Dendritic cell treated with granulocyte-macrophage colony-stimulating factor and Interleukin-4, amounts not matched to agents 40 ng/mL and 50 ng/mL, for 4 days (primary cell): ENCODE data around the gene CXXC5.

Experiments
- H3K27ac Mint-ChIP-seq: one replicate; pipeline ENCODE4 v1.8.0; 2022; ENCODE audit warnings: mild to moderate bottlenecking, mixed read lengths
- H3K27me3 Mint-ChIP-seq: one replicate; pipeline ENCODE4 v1.8.0; 2022; ENCODE audit warnings: mild to moderate bottlenecking, mixed read lengths
- H3K36me3 Mint-ChIP-seq: one replicate; pipeline ENCODE4 v1.8.0; 2022; ENCODE audit warnings: low read depth, mixed read lengths
- H3K4me1 Mint-ChIP-seq: one replicate; pipeline ENCODE4 v1.8.0; 2022; ENCODE audit warnings: low read depth, mixed read lengths
- H3K4me3 Mint-ChIP-seq: one replicate; pipeline ENCODE4 v1.8.0; 2022; ENCODE audit warnings: mild to moderate bottlenecking, moderate library complexity, mixed read lengths
- H3K9me3 Mint-ChIP-seq: one replicate; pipeline ENCODE4 v1.8.0; 2022; ENCODE audit warnings: mixed read lengths
- intact Hi-C: fragments of 100-400 bp; cut with micrococcal nuclease; formaldehyde crosslinking; loops from one replicate; pipeline ENCODE4 v1.15.0; 2022

Gene CXXC5

GRCh38 chr5:139660105-139660922 is 12.2 kb downstream of the CXXC5 start:
- peaks cover 8% of the 10 kb centered on the region for H3K36me3 Mint-ChIP-seq
- H3K27ac Mint-ChIP-seq = peak overlapping the region; percentile 34
- intact Hi-C loops = no loop called here
- peaks cover 94% of the 10 kb centered on the region for H3K4me1 Mint-ChIP-seq
- H3K27me3 Mint-ChIP-seq = peaks cover 9% of the 10 kb centered on the region
- peak overlapping the region; percentile 48 for H3K4me3 Mint-ChIP-seq
- H3K9me3 Mint-ChIP-seq = no peaks in the 10 kb centered on the region

GRCh38 chr5:139660923-139661814 is 13.0 kb downstream of the CXXC5 start:
- H3K9me3 Mint-ChIP-seq = no peaks in the 10 kb centered on the region
- H3K27me3 Mint-ChIP-seq = peaks cover 7% of the 10 kb centered on the region
- H3K4me1 Mint-ChIP-seq = peaks cover 94% of the 10 kb centered on the region
- peaks cover 15% of the 10 kb centered on the region for H3K36me3 Mint-ChIP-seq
- peak overlapping the region; percentile 69 for H3K27ac Mint-ChIP-seq
- peak overlapping the region; percentile 17 for H3K4me3 Mint-ChIP-seq
- intact Hi-C loops = no loop called here

GRCh38 chr5:139662617-139663016 is 14.5 kb downstream of the CXXC5 start:
- Mint-ChIP-seq H3K4me1 (peaks cover 97% of the 10 kb centered on the region), H3K9me3 (no peaks in the 10 kb centered on the region), H3K36me3 (peaks cover 22% of the 10 kb centered on the region), H3K27me3 (peaks cover 7% of the 10 kb centered on the region), H3K4me3 (no peak overlapping the region), H3K27ac (peak overlapping the region; percentile 48)
- intact Hi-C loops = no loop called here

- H3K9me3 Mint-ChIP-seq = no peaks in the 10 kb centered on the region
- H3K27me3 Mint-ChIP-seq = peaks cover 7% of the 10 kb centered on the region
- peaks cover 22% of the 10 kb centered on the region for H3K36me3 Mint-ChIP-seq
- H3K4me1 Mint-ChIP-seq = peaks cover 96% of the 10 kb centered on the region
- peak overlapping the region; percentile 72 for H3K27ac Mint-ChIP-seq
- H3K4me3 Mint-ChIP-seq = no peak overlapping the region
- intact Hi-C loops = loop anchor here (2.0 kb wide), 1 partner anchor 15 kb away; the partner anchor contains the start of gene CXXC5
Measured at GRCh38 chr5:139663207-139664085, 15.3 kb downstream of the CXXC5 start.

- intact Hi-C loops = loop anchor here (2.0 kb wide), 1 partner anchor 15 kb away; the partner anchor contains the start of gene CXXC5
- Mint-ChIP-seq H3K27me3 (peaks cover 2% of the 10 kb centered on the region), H3K4me3 (peak overlapping the region; percentile 37), H3K9me3 (no peaks in the 10 kb centered on the region), H3K36me3 (peaks cover 22% of the 10 kb centered on the region), H3K4me1 (peaks cover 96% of the 10 kb centered on the region), H3K27ac (peak overlapping the region; percentile 72)
Measured at GRCh38 chr5:139664086-139664693, 16.0 kb downstream of the CXXC5 start.

- Mint-ChIP-seq H3K36me3 (peaks cover 27% of the 10 kb centered on the region), H3K9me3 (no peaks in the 10 kb centered on the region), H3K4me3 (no peak overlapping the region), H3K4me1 (peaks cover 96% of the 10 kb centered on the region), H3K27me3 (peaks cover 8% of the 10 kb centered on the region), H3K27ac (peak overlapping the region; percentile 72)
- intact Hi-C loops = loop anchor here (2.0 kb wide), 1 partner anchor 16 kb away; the partner anchor contains the start of gene CXXC5
Measured at GRCh38 chr5:139664727-139665351, 16.7 kb downstream of the CXXC5 start.

GRCh38 chr5:139665626-139666025 is 17.5 kb downstream of the CXXC5 start:
- Mint-ChIP-seq H3K36me3 (peaks cover 27% of the 10 kb centered on the region), H3K27me3 (peaks cover 16% of the 10 kb centered on the region), H3K4me1 (peaks cover 97% of the 10 kb centered on the region), H3K4me3 (no peak overlapping the region), H3K9me3 (no peaks in the 10 kb centered on the region), H3K27ac (no peak overlapping the region)
- intact Hi-C loops = loop anchor here (2.0 kb wide), 1 partner anchor 17 kb away; the partner anchor contains the start of gene CXXC5

GRCh38 chr5:139666551-139666950 is 18.4 kb downstream of the CXXC5 start:
- Mint-ChIP-seq H3K9me3 (no peaks in the 10 kb centered on the region), H3K27ac (no peak overlapping the region), H3K27me3 (peaks cover 16% of the 10 kb centered on the region), H3K4me3 (no peak overlapping the region), H3K4me1 (peaks cover 99% of the 10 kb centered on the region), H3K36me3 (peaks cover 27% of the 10 kb centered on the region)
- intact Hi-C loops = no loop called here

- intact Hi-C loops = no loop called here
- H3K4me3 Mint-ChIP-seq = no peak overlapping the region
- no peak overlapping the region for H3K27ac Mint-ChIP-seq
- H3K36me3 Mint-ChIP-seq = peaks cover 27% of the 10 kb centered on the region
- peaks cover 97% of the 10 kb centered on the region for H3K4me1 Mint-ChIP-seq
- peaks cover 16% of the 10 kb centered on the region for H3K27me3 Mint-ChIP-seq
- H3K9me3 Mint-ChIP-seq = no peaks in the 10 kb centered on the region
Measured at GRCh38 chr5:139667001-139667729, 19.0 kb downstream of the CXXC5 start.

- intact Hi-C loops = no loop called here
- H3K4me1 Mint-ChIP-seq = peaks cover 97% of the 10 kb centered on the region
- peak overlapping the region; percentile 59 for H3K27ac Mint-ChIP-seq
Measured at GRCh38 chr5:139667730-139668063, 19.5 kb downstream of the CXXC5 start.

GRCh38 chr5:139668064-139668880 is 20.1 kb downstream of the CXXC5 start:
- Mint-ChIP-seq H3K4me1 (peaks cover 95% of the 10 kb centered on the region), H3K4me3 (peak overlapping the region; percentile 66), H3K9me3 (no peaks in the 10 kb centered on the region), H3K27me3 (peaks cover 16% of the 10 kb centered on the region), H3K27ac (peak overlapping the region; percentile 59), H3K36me3 (peaks cover 20% of the 10 kb centered on the region)
- intact Hi-C loops = no loop called here

More at GRCh38 chr5:139667730-139668063, 19.5 kb downstream of the CXXC5 start:
- peaks cover 16% of the 10 kb centered on the region for H3K27me3 Mint-ChIP-seq
- H3K4me3 Mint-ChIP-seq = peak overlapping the region; percentile 65
- H3K36me3 Mint-ChIP-seq = peaks cover 23% of the 10 kb centered on the region
- H3K9me3 Mint-ChIP-seq = no peaks in the 10 kb centered on the region
